Liver (tissue), 9 donors: ENCODE results near the gene GALNT17. TPM values are rescaled to one million over a fixed set of nuclear protein-coding genes. Genes with fewer than 3 reads are reported as not detected.

Experiments
- DNase-seq: peaks from one replicate; pipeline ENCODE4 v3.0.0-alpha.2; 2017; ENCODE audit warnings: low spot score
- H3K27ac ChIP-seq, 2 donors: one replicate each; pipeline ENCODE4 v1.7.0; 2013; ENCODE audit warnings: inconsistent platforms in 2 of 2, low read length in 2 of 2, control low read depth in 1 of 2, low read depth in 1 of 2, mild to moderate bottlenecking in 1 of 2
- H3K27me3 ChIP-seq, 4 donors: one replicate each; pipeline versions ENCODE4 v1.6.1 to v1.7.0; 2013; ENCODE audit warnings: low read length in 3 of 4, inconsistent platforms in 1 of 4, mild to moderate bottlenecking in 1 of 4, moderate library complexity in 1 of 4; ENCODE audit not compliant: control insufficient read depth in 4 of 4, insufficient read depth in 4 of 4
- H3K36me3 ChIP-seq, 4 donors: one replicate each; pipeline versions ENCODE4 v1.6.1 to v1.7.0; 2013; ENCODE audit warnings: low read length in 3 of 4, mild to moderate bottlenecking in 3 of 4, low read depth in 1 of 4, moderate library complexity in 1 of 4; ENCODE audit not compliant: control insufficient read depth in 4 of 4, insufficient read depth in 3 of 4
- H3K4me1 ChIP-seq, 4 donors: one replicate each; pipeline versions ENCODE4 v1.6.1 to v1.7.0; 2013; ENCODE audit warnings: low read length in 3 of 4, mild to moderate bottlenecking in 3 of 4, moderate library complexity in 1 of 4; ENCODE audit not compliant: control insufficient read depth in 4 of 4, insufficient read depth in 4 of 4
- H3K4me3 ChIP-seq, 3 donors: one replicate each; pipeline versions ENCODE4 v1.6.1 to v1.7.0; 2013; ENCODE audit warnings: low read length in 3 of 3, control low read depth in 1 of 3, low read depth in 1 of 3, mild to moderate bottlenecking in 1 of 3
- H3K9ac ChIP-seq, 2 donors: one replicate each; pipeline ENCODE4 v1.7.0; 2013; ENCODE audit warnings: low read length in 2 of 2, mild to moderate bottlenecking in 2 of 2, moderate library complexity in 2 of 2, control low read depth in 1 of 2, low read depth in 1 of 2
- H3K9me3 ChIP-seq, 4 donors: one replicate each; pipeline versions ENCODE4 v1.6.1 to v1.7.0; 2013; ENCODE audit warnings: low read length in 3 of 4; ENCODE audit not compliant: control insufficient read depth in 4 of 4
- ATF3 ChIP-seq: IDR thresholded peaks from 2 replicates; pipeline ENCODE4 v1.6.1; 2016; ENCODE audit warnings: antibody characterized with exemption
- CTCF ChIP-seq: fragments of 150-350 bp; IDR thresholded peaks from 2 replicates; pipeline ENCODE4 v1.5.1; 2017; ENCODE audit warnings: improper control_type of control experiment, low read depth, low read length; ENCODE audit not compliant: missing input control
- EGR1 ChIP-seq, 2 donors: IDR thresholded peaks; 2 replicates each; pipeline ENCODE4 v1.6.1; 2016 to 2018; ENCODE audit warnings: antibody characterized with exemption in 2 of 2, low read depth in 2 of 2
- FOXA1 ChIP-seq: IDR thresholded peaks from 2 replicates; pipeline ENCODE4 v1.6.1; 2016; ENCODE audit warnings: antibody characterized with exemption
- FOXA2 ChIP-seq: IDR thresholded peaks from 2 replicates; pipeline ENCODE4 v1.6.1; 2016; ENCODE audit warnings: antibody characterized with exemption
- GABPA ChIP-seq, 2 donors: IDR thresholded peaks in 1 of 2; conservative IDR thresholded peaks in 1 of 2; 2 replicates each; pipeline ENCODE4 v1.6.1; 2016; ENCODE audit warnings: antibody characterized with exemption in 2 of 2, mild to moderate bottlenecking in 1 of 2, moderate library complexity in 1 of 2
- HNF4A ChIP-seq, 2 donors: conservative IDR thresholded peaks; 2 replicates each; pipeline ENCODE4 v1.6.1; 2016; ENCODE audit warnings: antibody characterized with exemption in 2 of 2, mild to moderate bottlenecking in 2 of 2
- HNF4G ChIP-seq: IDR thresholded peaks from 2 replicates; pipeline ENCODE4 v1.6.1; 2016; ENCODE audit warnings: antibody characterized with exemption
- JUND ChIP-seq, 2 donors: IDR thresholded peaks; 2 replicates each; pipeline ENCODE4 v1.6.1; 2016; ENCODE audit warnings: antibody characterized with exemption in 2 of 2
- MAX ChIP-seq: IDR thresholded peaks from 2 replicates; pipeline ENCODE4 v1.6.1; 2016; ENCODE audit warnings: antibody characterized with exemption
- RAD21 ChIP-seq, 2 donors: IDR thresholded peaks; 2 replicates each; pipeline ENCODE4 v1.6.1; 2016; ENCODE audit warnings: antibody characterized with exemption in 2 of 2, mild to moderate bottlenecking in 2 of 2
- REST ChIP-seq: IDR thresholded peaks from 2 replicates; pipeline ENCODE4 v1.6.1; 2016; ENCODE audit warnings: antibody characterized with exemption, mild to moderate bottlenecking
- RXRA ChIP-seq, 2 donors: IDR thresholded peaks; 2 replicates each; pipeline ENCODE4 v1.6.1; 2017 to 2018; ENCODE audit warnings: antibody characterized with exemption in 2 of 2, mild to moderate bottlenecking in 1 of 2
- SP1 ChIP-seq: IDR thresholded peaks from 2 replicates; pipeline ENCODE4 v1.6.1; 2018; ENCODE audit warnings: antibody characterized with exemption, mild to moderate bottlenecking
- TAF1 ChIP-seq: conservative IDR thresholded peaks from 2 replicates; pipeline ENCODE4 v1.6.1; 2016; ENCODE audit warnings: antibody characterized with exemption, mild to moderate bottlenecking
- YY1 ChIP-seq: IDR thresholded peaks from 2 replicates; pipeline ENCODE4 v1.6.1; 2016; ENCODE audit warnings: antibody characterized with exemption, mild to moderate bottlenecking
- ZBTB33 ChIP-seq: IDR thresholded peaks from 2 replicates; pipeline ENCODE4 v1.6.1; 2016; ENCODE audit warnings: antibody characterized with exemption
- WGBS: extraction: QIAGEN DNeasy Blood & Tissue Kit; methylation state at CpG from one replicate; pipeline ENCODE4 v1.1.7; 2013; 5-methylcytosine and 5-hydroxymethylcytosine counted together
- polyA plus RNA-seq, 2 donors: library from polyadenylated mRNA; stranded (reverse) in 1 of 2; unstranded in 1 of 2; fragments of 200-250 nt in 1 of 2; fragments of >200 nt in 1 of 2; fragmentation: Nextera tagmentation in 1 of 2; extraction: Ambion mirVana in 1 of 2; gene quantifications; one replicate each; pipeline versions ENCODE4 v1.2.1 to v1.2.3, GENCODE V29; 2013 to 2015
- total RNA-seq, 2 donors: library from RNA; depleted of rRNA; stranded (reverse); fragments of >200 nt; gene quantifications; one replicate each; pipeline ENCODE4 v1.2.3, GENCODE V29; 2014
- donor health status: healthy.
- donor health status: healthy.
- donor health status: healthy.
- donor health status: healthy.
- donor health status: healthy.

The GALNT17 gene
- total and polyA plus RNA-seq, 4 donors = 0.10 to 0.42 (median 0.37) TPM; not detected in 1

- Histone ChIP-seq H3K4me1 (no peaks in the 10 kb centered on the region), H3K36me3 (no peaks in the 10 kb centered on the region), H3K9ac (no peak overlapping the region), H3K27me3 (peaks cover 0 to 3% (median 0%) of the 10 kb centered on the region in 4 donors), H3K9me3 (peaks cover 0 to 1% (median 0%) of the 10 kb centered on the region in 4 donors), H3K4me3 (no peak overlapping the region), H3K27ac (no peak overlapping the region)
- WGBS = 65% methylated on average over 7 of the region's 7 CpGs
- DNase-seq = no peak
- TF ChIP-seq JUND (IDR thresholded peaks at IDR 0.05) (no peak), RXRA (IDR thresholded peaks at IDR 0.05) (no peak), ATF3 (no peak), ZBTB33 (no peak), EGR1 (IDR thresholded peaks at IDR 0.05; ENCODE audit: low read depth in 2 of 2) (no peak), YY1 (no peak)
These were observed 372.9 kb downstream of the GALNT17 start for GRCh38 chr7:71504697-71505441.

GRCh38 chr7:71506822-71507221 lies 374.9 kb downstream of the GALNT17 start:
- no peak for TF ChIP-seq ATF3
- TF ChIP-seq RAD21 (IDR thresholded peaks at IDR 0.05) = no peak
- no peak for TF ChIP-seq TAF1
- TF ChIP-seq MAX = no peak
- no peak for TF ChIP-seq HNF4A (conservative IDR thresholded peaks at IDR 0.05)
- TF ChIP-seq FOXA2 = no peak
- TF ChIP-seq REST = no peak
- TF ChIP-seq JUND (IDR thresholded peaks at IDR 0.05) = no peak
- TF ChIP-seq RXRA (IDR thresholded peaks at IDR 0.05) = no peak
- no peak for TF ChIP-seq EGR1 (IDR thresholded peaks at IDR 0.05; ENCODE audit: low read depth in 2 of 2)
- no peak for TF ChIP-seq GABPA (IDR thresholded peaks at IDR 0.05 in 1 of 2, conservative IDR thresholded peaks at IDR 0.05 in 1 of 2)
- TF ChIP-seq YY1 = no peak
- TF ChIP-seq SP1 = no peak
- no peak for TF ChIP-seq FOXA1
- TF ChIP-seq CTCF = no peak
- TF ChIP-seq HNF4G = no peak
- no peak for TF ChIP-seq ZBTB33
- no peaks in the 10 kb centered on the region for H3K36me3 ChIP-seq
- DNase-seq = no peak

More at GRCh38 chr7:71506822-71507221, 374.9 kb downstream of the GALNT17 start:
- WGBS = 83% methylated on average over 6 of the region's 6 CpGs
- Histone ChIP-seq H3K9me3 (peaks cover 0 to 1% (median 0%) of the 10 kb centered on the region in 4 donors), H3K27me3 (no peaks in the 10 kb centered on the region), H3K9ac (no peak overlapping the region), H3K4me3 (no peak overlapping the region), H3K4me1 (no peaks in the 10 kb centered on the region), H3K27ac (no peak overlapping the region)
